ENCODE data around the gene ADGRB2.

- TF ChIP-seq CTCF (IDR thresholded peaks at IDR 0.05): peak; percentile 96
- peak; percentile 56 for TF ChIP-seq POLR2AphosphoS5 (IDR thresholded peaks at IDR 0.05; ENCODE audit: low read depth, low read length)
Measured at GRCh38 chr1:31715087-31715872, 48.9 kb downstream of the ADGRB2 start.
